ENCODE data around the gene CARNS1. TPM values are rescaled to one million over a fixed set of nuclear protein-coding genes. Genes with fewer than 3 reads are reported as not detected.

Gene CARNS1
- total and polyA plus RNA-seq, 10 of the 15 experiments (the other 5 are each of a cell fraction or from before 2014, with no cell fraction given) = 0.02 to 0.14 (median 0.10) TPM; not detected in 3

DNA sequence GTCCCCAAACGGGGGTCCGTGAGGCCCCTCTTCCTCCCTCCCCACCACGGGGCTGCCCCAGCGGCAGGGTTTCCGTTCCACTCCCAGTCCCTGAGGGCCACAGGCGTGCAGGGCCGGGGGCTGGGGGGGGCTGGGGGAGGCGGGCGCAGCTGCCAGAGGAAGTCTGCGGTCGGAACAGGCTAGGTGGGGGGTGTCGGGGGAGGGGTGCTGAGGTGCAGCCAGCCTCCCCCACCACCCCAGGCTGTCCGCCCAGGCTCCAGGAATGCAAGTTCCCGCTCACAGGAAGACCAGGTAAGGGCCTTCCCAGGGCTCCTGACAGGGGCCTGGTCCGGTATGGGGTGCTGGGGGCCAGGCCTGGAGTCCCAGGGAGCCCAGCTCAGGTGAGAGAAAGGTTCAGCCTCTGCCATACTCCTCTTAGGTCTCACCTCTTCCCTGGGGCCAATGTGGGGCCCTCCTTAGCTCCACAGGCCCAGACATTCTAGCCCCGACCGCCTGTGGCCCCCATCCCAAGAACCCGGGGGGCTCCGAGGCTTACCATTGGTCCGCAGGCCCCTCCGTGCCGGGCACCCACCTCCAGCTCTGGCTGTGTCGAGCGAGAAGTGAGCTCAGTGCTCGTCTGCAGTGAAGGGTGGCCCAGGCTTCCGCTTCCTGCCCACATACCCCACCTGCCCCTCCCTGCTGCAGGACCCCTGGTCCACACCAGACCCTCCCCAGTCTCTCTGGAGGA, 21.8 kb downstream of the CARNS1 start, which contains the start of gene PTPRCAP (continued):
- TF ChIP-seq, protein P1, sequence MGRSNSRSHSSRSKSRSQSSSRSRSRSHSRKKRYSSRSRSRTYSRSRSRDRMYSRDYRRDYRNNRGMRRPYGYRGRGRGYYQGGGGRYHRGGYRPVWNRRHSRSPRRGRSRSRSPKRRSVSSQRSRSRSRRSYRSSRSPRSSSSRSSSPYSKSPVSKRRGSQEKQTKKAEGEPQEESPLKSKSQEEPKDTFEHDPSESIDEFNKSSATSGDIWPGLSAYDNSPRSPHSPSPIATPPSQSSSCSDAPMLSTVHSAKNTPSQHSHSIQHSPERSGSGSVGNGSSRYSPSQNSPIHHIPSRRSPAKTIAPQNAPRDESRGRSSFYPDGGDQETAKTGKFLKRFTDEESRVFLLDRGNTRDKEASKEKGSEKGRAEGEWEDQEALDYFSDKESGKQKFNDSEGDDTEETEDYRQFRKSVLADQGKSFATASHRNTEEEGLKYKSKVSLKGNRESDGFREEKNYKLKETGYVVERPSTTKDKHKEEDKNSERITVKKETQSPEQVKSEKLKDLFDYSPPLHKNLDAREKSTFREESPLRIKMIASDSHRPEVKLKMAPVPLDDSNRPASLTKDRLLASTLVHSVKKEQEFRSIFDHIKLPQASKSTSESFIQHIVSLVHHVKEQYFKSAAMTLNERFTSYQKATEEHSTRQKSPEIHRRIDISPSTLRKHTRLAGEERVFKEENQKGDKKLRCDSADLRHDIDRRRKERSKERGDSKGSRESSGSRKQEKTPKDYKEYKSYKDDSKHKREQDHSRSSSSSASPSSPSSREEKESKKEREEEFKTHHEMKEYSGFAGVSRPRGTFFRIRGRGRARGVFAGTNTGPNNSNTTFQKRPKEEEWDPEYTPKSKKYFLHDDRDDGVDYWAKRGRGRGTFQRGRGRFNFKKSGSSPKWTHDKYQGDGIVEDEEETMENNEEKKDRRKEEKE (IDR thresholded peaks at IDR 0.05) = no peak
- TF ChIP-seq POLR2AphosphoS2 (IDR thresholded peaks at IDR 0.05; ENCODE audit: low read depth, low read length) (peak; percentile 78), SRF (IDR thresholded peaks at IDR 0.05; ENCODE audit: low read depth in 2 of 2, low read length in 2 of 2) (no peak), SMAD1 (IDR thresholded peaks at IDR 0.05; ENCODE audit: low read depth, partially characterized antibody) (peak; percentile 83), IKZF2 (IDR thresholded peaks at IDR 0.05) (peak; percentile 15 to 31; a peak in 3 of 4 replicates), EED (IDR thresholded peaks at IDR 0.05; ENCODE audit: low read depth) (peak; percentile 56; the same call in 1 of the 2 replicates), TCF7 (IDR thresholded peaks at IDR 0.05; ENCODE audit: borderline replicate concordance) (no peak), ZBED1 (IDR thresholded peaks at IDR 0.05; ENCODE audit: borderline replicate concordance) (no peak; the same call in 1 of the 2 replicates), SUPT20H (IDR thresholded peaks at IDR 0.05; ENCODE audit: borderline replicate concordance, control insufficient read depth, low read depth, low read length) (no peak), IRF4 (IDR thresholded peaks at IDR 0.05; ENCODE audit: low read depth, low read length) (no peak), RELA (IDR thresholded peaks at IDR 0.05; ENCODE audit: borderline replicate concordance, partially characterized antibody) (no peak), MEF2B (IDR thresholded peaks at IDR 0.05; ENCODE audit: partially characterized antibody, poor library complexity, severe bottlenecking) (no peak), CHD4 (IDR thresholded peaks at IDR 0.05) (no peak)
- TF ChIP-seq, protein P2, sequence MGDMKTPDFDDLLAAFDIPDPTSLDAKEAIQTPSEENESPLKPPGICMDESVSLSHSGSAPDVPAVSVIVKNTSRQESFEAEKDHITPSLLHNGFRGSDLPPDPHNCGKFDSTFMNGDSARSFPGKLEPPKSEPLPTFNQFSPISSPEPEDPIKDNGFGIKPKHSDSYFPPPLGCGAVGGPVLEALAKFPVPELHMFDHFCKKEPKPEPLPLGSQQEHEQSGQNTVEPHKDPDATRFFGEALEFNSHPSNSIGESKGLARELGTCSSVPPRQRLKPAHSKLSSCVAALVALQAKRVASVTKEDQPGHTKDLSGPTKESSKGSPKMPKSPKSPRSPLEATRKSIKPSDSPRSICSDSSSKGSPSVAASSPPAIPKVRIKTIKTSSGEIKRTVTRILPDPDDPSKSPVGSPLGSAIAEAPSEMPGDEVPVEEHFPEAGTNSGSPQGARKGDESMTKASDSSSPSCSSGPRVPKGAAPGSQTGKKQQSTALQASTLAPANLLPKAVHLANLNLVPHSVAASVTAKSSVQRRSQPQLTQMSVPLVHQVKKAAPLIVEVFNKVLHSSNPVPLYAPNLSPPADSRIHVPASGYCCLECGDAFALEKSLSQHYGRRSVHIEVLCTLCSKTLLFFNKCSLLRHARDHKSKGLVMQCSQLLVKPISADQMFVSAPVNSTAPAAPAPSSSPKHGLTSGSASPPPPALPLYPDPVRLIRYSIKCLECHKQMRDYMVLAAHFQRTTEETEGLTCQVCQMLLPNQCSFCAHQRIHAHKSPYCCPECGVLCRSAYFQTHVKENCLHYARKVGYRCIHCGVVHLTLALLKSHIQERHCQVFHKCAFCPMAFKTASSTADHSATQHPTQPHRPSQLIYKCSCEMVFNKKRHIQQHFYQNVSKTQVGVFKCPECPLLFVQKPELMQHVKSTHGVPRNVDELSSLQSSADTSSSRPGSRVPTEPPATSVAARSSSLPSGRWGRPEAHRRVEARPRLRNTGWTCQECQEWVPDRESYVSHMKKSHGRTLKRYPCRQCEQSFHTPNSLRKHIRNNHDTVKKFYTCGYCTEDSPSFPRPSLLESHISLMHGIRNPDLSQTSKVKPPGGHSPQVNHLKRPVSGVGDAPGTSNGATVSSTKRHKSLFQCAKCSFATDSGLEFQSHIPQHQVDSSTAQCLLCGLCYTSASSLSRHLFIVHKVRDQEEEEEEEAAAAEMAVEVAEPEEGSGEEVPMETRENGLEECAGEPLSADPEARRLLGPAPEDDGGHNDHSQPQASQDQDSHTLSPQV (IDR thresholded peaks at IDR 0.05) = no peak
- TF ChIP-seq, protein P3, sequence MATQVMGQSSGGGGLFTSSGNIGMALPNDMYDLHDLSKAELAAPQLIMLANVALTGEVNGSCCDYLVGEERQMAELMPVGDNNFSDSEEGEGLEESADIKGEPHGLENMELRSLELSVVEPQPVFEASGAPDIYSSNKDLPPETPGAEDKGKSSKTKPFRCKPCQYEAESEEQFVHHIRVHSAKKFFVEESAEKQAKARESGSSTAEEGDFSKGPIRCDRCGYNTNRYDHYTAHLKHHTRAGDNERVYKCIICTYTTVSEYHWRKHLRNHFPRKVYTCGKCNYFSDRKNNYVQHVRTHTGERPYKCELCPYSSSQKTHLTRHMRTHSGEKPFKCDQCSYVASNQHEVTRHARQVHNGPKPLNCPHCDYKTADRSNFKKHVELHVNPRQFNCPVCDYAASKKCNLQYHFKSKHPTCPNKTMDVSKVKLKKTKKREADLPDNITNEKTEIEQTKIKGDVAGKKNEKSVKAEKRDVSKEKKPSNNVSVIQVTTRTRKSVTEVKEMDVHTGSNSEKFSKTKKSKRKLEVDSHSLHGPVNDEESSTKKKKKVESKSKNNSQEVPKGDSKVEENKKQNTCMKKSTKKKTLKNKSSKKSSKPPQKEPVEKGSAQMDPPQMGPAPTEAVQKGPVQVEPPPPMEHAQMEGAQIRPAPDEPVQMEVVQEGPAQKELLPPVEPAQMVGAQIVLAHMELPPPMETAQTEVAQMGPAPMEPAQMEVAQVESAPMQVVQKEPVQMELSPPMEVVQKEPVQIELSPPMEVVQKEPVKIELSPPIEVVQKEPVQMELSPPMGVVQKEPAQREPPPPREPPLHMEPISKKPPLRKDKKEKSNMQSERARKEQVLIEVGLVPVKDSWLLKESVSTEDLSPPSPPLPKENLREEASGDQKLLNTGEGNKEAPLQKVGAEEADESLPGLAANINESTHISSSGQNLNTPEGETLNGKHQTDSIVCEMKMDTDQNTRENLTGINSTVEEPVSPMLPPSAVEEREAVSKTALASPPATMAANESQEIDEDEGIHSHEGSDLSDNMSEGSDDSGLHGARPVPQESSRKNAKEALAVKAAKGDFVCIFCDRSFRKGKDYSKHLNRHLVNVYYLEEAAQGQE (IDR thresholded peaks at IDR 0.05; ENCODE audit: low read depth, low read length) = no peak
- TF ChIP-seq, protein P4, sequence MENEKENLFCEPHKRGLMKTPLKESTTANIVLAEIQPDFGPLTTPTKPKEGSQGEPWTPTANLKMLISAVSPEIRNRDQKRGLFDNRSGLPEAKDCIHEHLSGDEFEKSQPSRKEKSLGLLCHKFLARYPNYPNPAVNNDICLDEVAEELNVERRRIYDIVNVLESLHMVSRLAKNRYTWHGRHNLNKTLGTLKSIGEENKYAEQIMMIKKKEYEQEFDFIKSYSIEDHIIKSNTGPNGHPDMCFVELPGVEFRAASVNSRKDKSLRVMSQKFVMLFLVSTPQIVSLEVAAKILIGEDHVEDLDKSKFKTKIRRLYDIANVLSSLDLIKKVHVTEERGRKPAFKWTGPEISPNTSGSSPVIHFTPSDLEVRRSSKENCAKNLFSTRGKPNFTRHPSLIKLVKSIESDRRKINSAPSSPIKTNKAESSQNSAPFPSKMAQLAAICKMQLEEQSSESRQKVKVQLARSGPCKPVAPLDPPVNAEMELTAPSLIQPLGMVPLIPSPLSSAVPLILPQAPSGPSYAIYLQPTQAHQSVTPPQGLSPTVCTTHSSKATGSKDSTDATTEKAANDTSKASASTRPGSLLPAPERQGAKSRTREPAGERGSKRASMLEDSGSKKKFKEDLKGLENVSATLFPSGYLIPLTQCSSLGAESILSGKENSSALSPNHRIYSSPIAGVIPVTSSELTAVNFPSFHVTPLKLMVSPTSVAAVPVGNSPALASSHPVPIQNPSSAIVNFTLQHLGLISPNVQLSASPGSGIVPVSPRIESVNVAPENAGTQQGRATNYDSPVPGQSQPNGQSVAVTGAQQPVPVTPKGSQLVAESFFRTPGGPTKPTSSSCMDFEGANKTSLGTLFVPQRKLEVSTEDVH (IDR thresholded peaks at IDR 0.05; ENCODE audit: low read depth, partially characterized antibody) = no peak
